Mesodermal cell (in vitro differentiated cells): ENCODE results near the gene TREX2.

Source experiments
- H3K27ac ChIP-seq: 2 replicates; pipeline ENCODE4 v1.7.0; 2013; ENCODE audit warnings: mild to moderate bottlenecking, low read depth, low read length, moderate library complexity; ENCODE audit not compliant: severe bottlenecking
- H3K36me3 ChIP-seq: 2 replicates; pipeline ENCODE4 v1.7.1; 2013; ENCODE audit warnings: mild to moderate bottlenecking, low read length, moderate library complexity; ENCODE audit not compliant: control insufficient read depth, insufficient read depth
- H3K4me1 ChIP-seq: one replicate; pipeline ENCODE4 v1.7.1; 2013; ENCODE audit warnings: mild to moderate bottlenecking, low read length; ENCODE audit not compliant: insufficient read depth, control insufficient read depth, poor library complexity, severe bottlenecking
- H3K4me3 ChIP-seq: 2 replicates; pipeline ENCODE4 v1.7.0; 2013; ENCODE audit warnings: low read length, control low read depth, mild to moderate bottlenecking; ENCODE audit not compliant: insufficient read depth, poor library complexity, severe bottlenecking; ENCODE audit errors: extremely low read depth
- H3K9me3 ChIP-seq: 2 replicates; pipeline ENCODE4 v1.7.1; 2013; ENCODE audit warnings: mild to moderate bottlenecking, low read length, moderate library complexity; ENCODE audit not compliant: control insufficient read depth
- WGBS, 2 experiments: methylation state at CpG; one replicate each; pipeline ENCODE4 v1.1.5; 2013; ENCODE audit warnings: missing lambda C conversion rate in 2 of 2; ENCODE audit not compliant: insufficient coverage in 2 of 2; 5-methylcytosine and 5-hydroxymethylcytosine counted together

The TREX2 gene

GRCh38 chrX:153434801-153435200 lies 11.1 kb downstream of the TREX2 start:
- H3K4me3 ChIP-seq: no peak overlapping the region
- H3K27ac ChIP-seq: no peak overlapping the region
- H3K9me3 ChIP-seq: no peaks in the 10 kb centered on the region
- no peaks in the 10 kb centered on the region for H3K4me1 ChIP-seq
- 89 to 90% methylated on average over 2 to 4 of the region's 8 CpGs for WGBS, 2 experiments
- H3K36me3 ChIP-seq: no peaks in the 10 kb centered on the region

GRCh38 chrX:153433781-153434285 lies 12.0 kb downstream of the TREX2 start:
- no peaks in the 10 kb centered on the region for H3K9me3 ChIP-seq
- no peak overlapping the region for H3K4me3 ChIP-seq
- 86 to 94% methylated on average over 8 to 9 of the region's 17 CpGs for WGBS, 2 experiments
- no peaks in the 10 kb centered on the region for H3K36me3 ChIP-seq
- no peaks in the 10 kb centered on the region for H3K4me1 ChIP-seq
- H3K27ac ChIP-seq: no peak overlapping the region

GRCh38 chrX:153433161-153433680 lies 12.6 kb downstream of the TREX2 start:
- no peak overlapping the region for H3K27ac ChIP-seq
- H3K4me1 ChIP-seq: no peaks in the 10 kb centered on the region
- H3K4me3 ChIP-seq: no peak overlapping the region
- WGBS, 2 experiments: 48 to 76% methylated on average over 3 to 5 of the region's 12 CpGs
- H3K9me3 ChIP-seq: no peaks in the 10 kb centered on the region
- no peaks in the 10 kb centered on the region for H3K36me3 ChIP-seq

GRCh38 chrX:153430796-153431195 lies 15.1 kb downstream of the TREX2 start:
- no peaks in the 10 kb centered on the region for H3K9me3 ChIP-seq

GRCh38 chrX:153426204-153426603 lies 19.7 kb downstream of the TREX2 start:
- Histone ChIP-seq H3K4me3 (no peak overlapping the region), H3K4me1 (no peaks in the 10 kb centered on the region), H3K27ac (no peak overlapping the region), H3K9me3 (no peaks in the 10 kb centered on the region), H3K36me3 (no peaks in the 10 kb centered on the region)
- WGBS, 2 experiments: 86% methylated on average over 1 of the region's 3 CpGs; no CpG with 5 or more reads in 1 of the 2 experiments

More at GRCh38 chrX:153430796-153431195, 15.1 kb downstream of the TREX2 start:
- 89% methylated on average over 4 of the region's 6 CpGs; no CpG with 5 or more reads in 1 of the 2 experiments for WGBS, 2 experiments
- Histone ChIP-seq H3K36me3 (no peaks in the 10 kb centered on the region), H3K4me3 (no peak overlapping the region), H3K4me1 (no peaks in the 10 kb centered on the region), H3K27ac (no peak overlapping the region)

GRCh38 chrX:153423652-153424051 lies 22.2 kb downstream of the TREX2 start:
- Histone ChIP-seq H3K9me3 (no peaks in the 10 kb centered on the region), H3K27ac (no peak overlapping the region), H3K36me3 (no peaks in the 10 kb centered on the region), H3K4me3 (no peak overlapping the region), H3K4me1 (no peaks in the 10 kb centered on the region)
- 81 to 84% methylated on average over 3 to 5 of the region's 8 CpGs for WGBS, 2 experiments

- Histone ChIP-seq H3K4me3 (no peak overlapping the region), H3K4me1 (no peaks in the 10 kb centered on the region), H3K36me3 (no peaks in the 10 kb centered on the region), H3K9me3 (no peaks in the 10 kb centered on the region), H3K27ac (no peak overlapping the region)
- 89 to 91% methylated on average over 12 of the region's 18 CpGs for WGBS, 2 experiments
Measured at GRCh38 chrX:153421856-153422255, 24.0 kb downstream of the TREX2 start.

- Histone ChIP-seq H3K27ac (no peak overlapping the region), H3K4me1 (no peaks in the 10 kb centered on the region), H3K9me3 (no peaks in the 10 kb centered on the region), H3K36me3 (no peaks in the 10 kb centered on the region), H3K4me3 (no peak overlapping the region)
- 95 to 98% methylated on average over 47 to 70 of the region's 91 CpGs for WGBS, 2 experiments
Measured at GRCh38 chrX:153420851-153421599, 24.8 kb downstream of the TREX2 start.

- Histone ChIP-seq H3K4me1 (no peaks in the 10 kb centered on the region), H3K9me3 (no peaks in the 10 kb centered on the region), H3K4me3 (no peak overlapping the region), H3K27ac (no peak overlapping the region), H3K36me3 (no peaks in the 10 kb centered on the region)
- WGBS, 2 experiments: 94 to 100% methylated on average over 5 of the region's 8 CpGs
Measured at GRCh38 chrX:153417637-153418036, 28.2 kb downstream of the TREX2 start.

GRCh38 chrX:153416781-153417450 lies 28.9 kb downstream of the TREX2 start:
- H3K4me1 ChIP-seq: no peaks in the 10 kb centered on the region
- 74 to 81% methylated on average over 3 to 4 of the region's 12 CpGs for WGBS, 2 experiments
- no peak overlapping the region for H3K27ac ChIP-seq
- no peak overlapping the region for H3K4me3 ChIP-seq
- no peaks in the 10 kb centered on the region for H3K36me3 ChIP-seq
- no peaks in the 10 kb centered on the region for H3K9me3 ChIP-seq
